GM21390 (cell line): ENCODE results near the gene LRR1.
"Not testable (repeated sequence)": the region's sequence is repeated elsewhere in the genome, so short reads cannot be mapped to it uniquely, and the experiment has no call there.

ENCODE experiments used
- ATAC-seq: cut with Tn5 transposase; IDR thresholded peaks from one replicate; pipeline ENCODE4 v1.9.1; 2021; ENCODE audit not compliant: unreplicated experiment

LRR1 gene

DNA sequence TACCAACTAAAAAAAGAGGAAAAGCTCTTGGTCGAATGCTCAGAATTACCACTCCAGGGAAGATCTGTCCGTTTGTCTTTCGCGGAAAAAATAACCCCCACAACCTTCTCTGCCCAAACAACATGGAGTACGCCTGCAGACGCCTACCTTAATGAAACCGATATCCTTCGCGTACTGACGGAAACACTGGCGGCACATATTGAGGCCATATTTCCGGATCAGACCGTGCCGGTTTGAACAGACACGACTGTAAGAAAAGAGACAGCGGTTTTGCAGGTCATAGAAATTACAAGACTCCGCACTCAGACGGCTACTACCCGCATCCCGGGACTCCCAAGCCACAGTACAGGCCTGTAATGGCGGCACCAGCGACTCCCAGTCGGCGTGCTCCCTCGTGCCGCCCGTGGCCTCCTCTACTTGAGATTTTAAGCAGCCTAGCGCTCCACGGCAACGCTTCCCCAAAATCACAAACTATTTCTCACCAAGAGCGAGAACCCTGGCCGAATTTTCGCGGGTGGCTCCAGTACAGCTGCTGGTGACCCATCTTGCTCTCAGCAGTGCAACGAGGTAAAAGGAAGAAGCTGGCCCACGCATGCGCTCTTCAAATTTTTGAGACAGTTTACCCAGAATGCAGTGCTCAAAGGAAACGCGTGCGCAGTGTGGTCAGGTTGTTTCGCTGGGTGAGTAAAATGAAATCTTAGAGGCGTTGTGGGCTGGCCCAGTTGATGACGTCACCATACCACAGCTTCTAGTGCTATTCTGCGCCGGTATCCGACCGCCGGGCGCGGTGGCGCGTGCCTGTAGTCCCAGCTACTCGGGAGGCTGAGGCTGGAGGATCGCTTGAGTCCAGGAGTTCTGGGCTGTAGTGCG, 12.7 kb upstream of the LRR1 start, which contains the start of gene RPS29:
RPS29 (minus strand) TSS at position 578 of the 870 bp plus-strand sequence; CDS start at position 544, 34 bp downstream.
- peak; percentile 84 for ATAC-seq

- peak; percentile 29 for ATAC-seq
Measured at GRCh38 chr14:49586673-49587460, 11.9 kb upstream of the LRR1 start.

- ATAC-seq = no peak
Measured at GRCh38 chr14:49589387-49589786, 9.4 kb upstream of the LRR1 start.

- ATAC-seq = no peak
Measured at GRCh38 chr14:49593016-49593415, 5.7 kb upstream of the LRR1 start.

DNA sequence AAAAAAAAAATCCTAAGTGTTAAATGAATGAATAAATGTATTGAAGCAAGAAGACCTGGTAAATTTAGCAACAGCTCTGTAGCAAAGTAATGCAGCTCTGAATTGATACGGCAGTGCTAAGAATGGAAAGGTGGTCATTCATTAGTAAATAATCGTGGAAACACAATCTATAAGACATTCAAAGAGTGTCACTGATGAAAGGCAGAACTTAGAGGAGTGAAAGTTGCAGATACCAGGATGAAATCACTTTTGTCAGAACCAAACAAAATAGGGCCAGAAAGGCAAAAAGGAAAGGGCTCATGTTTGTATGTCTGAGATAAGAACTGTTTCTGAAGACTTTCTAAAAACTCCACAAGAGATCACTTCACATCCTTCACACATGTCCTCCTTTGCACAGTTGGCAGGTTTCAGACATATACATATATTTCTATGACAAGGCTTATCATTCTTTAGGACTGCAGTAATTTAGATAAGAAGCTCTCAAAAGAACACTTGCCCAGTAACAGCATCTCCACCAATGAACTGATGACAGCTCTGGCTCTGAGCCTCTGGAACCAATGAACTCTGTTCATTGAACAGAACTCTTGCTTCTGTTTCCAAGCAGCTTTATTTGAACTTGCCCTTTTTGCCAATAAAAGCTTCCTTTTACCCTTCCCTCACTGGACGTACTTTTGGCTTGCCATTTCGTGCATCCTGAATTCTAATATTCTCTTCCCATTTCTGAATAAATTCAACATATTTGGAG, 4.2 kb upstream of the LRR1 start:
- no peak for ATAC-seq

DNA sequence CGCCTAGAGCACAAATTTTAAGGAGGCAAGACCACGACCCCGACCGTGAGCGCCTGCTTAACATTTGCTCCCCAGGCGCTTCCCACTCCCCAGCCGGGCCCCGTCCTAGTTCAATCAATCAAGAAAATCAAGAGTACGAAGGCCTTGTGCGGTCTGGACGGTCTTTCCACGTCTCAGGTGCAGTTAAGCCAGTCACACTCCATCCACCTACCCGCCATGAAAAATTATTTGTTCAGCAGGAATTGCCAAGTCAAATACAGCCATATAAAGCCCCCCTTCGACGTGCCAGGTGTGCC, 603 bp upstream of the LRR1 start:
- ATAC-seq = no peak

DNA sequence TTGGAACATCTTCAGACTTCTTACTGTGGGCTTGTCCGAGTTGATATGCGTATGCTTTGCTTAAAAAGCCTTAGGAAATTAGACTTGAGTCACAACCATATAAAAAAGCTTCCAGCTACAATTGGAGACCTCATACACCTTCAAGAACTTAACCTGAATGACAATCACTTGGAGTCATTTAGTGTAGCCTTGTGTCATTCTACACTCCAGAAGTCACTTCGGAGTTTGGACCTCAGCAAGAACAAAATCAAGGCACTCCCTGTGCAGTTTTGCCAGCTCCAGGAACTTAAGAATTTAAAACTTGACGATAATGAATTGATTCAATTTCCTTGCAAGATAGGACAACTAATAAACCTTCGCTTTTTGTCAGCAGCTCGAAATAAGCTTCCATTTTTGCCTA, 8.8 kb downstream of the LRR1 start:
- no peak for ATAC-seq

DNA sequence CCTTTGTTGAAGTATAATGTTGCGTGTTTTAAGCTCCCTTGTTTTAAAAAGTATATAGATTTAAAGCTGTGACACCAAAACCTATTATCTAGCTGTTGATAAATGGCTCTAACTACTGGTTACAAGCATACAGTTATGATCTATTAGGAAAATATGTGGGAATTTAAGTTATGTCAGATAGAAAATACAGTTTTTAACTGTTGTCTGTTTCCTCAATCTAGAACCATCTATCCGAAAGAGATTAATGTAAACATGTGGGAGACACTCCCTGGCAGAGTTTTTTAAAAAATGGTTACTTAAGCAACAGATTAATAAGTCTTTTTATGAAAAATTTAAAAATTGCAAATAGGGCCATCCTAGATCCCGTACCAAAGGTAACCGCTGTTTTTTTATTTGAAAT, 13.5 kb downstream of the LRR1 start:
- ATAC-seq = no peak

DNA sequence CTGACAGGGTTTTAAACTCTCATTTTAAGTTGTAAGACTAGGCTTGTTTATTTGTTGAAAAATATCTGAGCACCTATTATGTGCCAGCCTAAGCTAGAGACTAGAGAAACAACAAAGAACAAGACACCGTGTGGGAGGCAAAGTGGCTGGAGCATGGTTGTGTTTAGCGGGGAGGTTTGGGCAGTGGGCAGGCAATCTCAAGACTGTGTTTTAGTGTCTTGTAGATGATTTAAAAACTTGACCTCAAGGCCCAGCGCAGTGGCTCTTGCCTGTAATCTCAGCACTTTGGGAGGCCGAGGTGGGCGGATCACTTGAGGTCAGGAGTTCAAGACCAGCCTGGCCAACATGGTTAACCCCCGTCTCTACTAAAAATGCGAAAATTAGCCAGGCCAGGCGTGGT, 13.9 kb downstream of the LRR1 start:
- no peak for ATAC-seq

GRCh38 chr14:49614196-49614595, 15.5 kb downstream of the LRR1 start:
- no peak for ATAC-seq

- ATAC-seq = no peak
Measured at GRCh38 chr14:49615776-49616175, 17.0 kb downstream of the LRR1 start.

DNA sequence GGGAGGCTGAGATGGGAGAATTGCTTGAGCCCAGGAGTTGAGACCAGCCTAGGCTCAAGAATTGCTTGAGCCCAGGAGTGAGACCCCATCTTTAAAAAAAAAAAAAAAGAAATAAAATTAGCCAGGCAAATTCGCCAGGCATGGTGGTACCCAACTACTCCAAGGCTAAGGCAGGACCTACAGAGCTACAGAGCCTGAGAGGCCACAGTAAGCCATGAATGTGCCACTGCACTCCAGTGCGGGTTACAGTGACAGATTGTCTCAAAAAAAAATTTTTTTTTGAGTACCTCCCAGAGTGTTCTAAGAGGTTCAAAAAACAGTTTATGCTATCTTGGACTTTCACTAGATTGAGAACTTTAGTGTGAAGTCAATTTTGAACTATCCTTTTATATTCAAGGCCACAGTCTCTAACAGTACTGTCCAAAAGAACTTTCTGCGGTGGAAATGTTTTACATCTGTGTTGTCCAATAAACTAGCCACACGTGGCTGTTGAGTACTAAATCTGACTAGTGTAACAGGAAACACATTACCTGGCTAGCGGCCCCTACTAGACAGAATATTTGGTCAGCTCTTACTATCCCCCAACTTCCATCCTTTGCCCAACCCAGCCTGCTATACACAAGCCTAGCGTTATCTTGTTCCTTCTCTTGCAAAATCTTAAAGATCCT, 19.2 kb downstream of the LRR1 start:
- ATAC-seq = no peak

GRCh38 chr14:49619273-49619672, 20.5 kb downstream of the LRR1 start:
- not testable (repeated sequence) for ATAC-seq

DNA sequence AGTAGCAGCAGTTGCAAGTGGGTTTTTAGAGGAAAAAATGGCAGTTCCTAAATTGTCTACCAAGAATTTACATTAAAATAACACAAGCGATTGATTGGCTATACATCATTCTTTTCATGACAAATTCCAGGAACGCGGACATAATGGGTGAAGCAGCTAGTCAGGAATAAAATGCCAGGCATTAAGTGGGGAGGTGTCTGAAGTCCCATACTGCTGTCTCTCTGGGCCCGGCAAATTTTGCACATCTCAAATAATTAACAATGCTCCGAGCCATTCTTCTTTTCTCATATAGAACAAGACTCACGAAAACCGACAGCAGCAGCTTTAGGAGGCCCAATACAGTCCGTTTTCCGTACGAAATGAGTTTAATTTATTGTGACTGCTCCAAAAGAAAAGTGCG, 21.0 kb downstream of the LRR1 start:
- no peak for ATAC-seq

DNA sequence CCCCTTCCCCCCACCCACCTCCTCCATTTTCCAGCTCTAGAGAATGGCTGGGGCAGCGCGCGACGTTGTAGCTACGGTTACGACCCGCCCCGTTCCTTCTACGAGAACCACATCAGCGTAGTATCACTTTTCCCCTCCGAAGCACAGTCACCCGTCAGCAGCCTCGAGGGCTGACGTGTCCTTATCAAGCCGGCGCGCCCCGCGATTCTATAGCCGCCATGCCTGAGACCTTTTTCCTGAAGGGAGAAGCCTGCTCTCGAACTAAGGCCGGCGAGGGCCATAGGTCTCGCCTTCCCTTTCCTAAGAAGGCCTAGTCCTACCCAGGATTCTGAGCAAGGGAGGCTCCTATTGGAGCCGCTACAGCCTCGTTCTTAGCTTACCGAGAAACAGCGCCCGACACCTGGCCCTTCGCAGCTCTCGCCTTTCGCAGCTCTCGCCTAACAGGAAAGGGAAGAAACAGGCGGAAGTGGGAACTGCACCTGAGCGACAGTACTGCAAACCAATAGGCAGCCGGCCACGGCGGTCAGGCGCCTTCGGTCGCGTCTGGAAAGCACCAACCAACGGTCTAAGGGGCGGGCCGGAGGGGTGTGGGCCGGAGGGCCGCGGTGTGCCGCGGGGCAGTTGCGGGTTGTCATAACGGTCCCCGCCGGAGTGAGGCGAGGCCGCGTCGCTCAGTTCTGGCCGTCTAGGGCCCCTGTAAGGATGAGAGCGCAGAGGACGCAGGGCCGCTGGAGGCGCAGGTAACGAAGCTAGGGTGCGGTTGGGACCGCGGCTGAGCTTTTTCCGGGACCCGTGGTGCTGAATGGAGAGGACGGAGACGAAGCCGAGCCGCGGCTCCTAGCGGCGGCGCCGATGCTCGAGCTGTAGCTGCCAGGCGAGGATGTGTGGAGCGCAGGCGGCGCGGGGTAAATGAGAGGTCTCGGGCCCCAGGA, 21.7 kb downstream of the LRR1 start, which contains the start of the genes MGAT2 and RPL36AL:
MGAT2 (plus strand) TSS at position 618 of the 932 bp plus-strand sequence. CDS start 470 bp downstream, outside the sequence.
RPL36AL (minus strand) TSS at position 445 of the 932 bp plus-strand sequence. CDS start 1,522 bp downstream, outside the sequence.
- ATAC-seq = peak; percentile 92

DNA sequence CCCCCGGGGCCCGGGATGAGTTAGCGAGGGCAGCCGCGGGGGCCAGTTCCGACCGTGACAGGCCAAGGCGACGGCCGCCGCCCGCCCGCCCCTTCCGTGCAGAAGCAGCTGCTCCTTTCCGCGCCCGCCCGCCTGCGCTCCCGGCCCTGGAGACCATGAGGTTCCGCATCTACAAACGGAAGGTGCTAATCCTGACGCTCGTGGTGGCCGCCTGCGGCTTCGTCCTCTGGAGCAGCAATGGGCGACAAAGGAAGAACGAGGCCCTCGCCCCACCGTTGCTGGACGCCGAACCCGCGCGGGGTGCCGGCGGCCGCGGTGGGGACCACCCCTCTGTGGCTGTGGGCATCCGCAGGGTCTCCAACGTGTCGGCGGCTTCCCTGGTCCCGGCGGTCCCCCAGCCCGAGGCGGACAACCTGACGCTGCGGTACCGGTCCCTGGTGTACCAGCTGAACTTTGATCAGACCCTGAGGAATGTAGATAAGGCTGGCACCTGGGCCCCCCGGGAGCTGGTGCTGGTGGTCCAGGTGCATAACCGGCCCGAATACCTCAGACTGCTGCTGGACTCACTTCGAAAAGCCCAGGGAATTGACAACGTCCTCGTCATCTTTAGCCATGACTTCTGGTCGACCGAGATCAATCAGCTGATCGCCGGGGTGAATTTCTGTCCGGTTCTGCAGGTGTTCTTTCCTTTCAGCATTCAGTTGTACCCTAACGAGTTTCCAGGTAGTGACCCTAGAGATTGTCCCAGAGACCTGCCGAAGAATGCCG, 22.6 kb downstream of the LRR1 start:
- ATAC-seq = peak; percentile 33

GRCh38 chr14:49622022-49622607, 23.4 kb downstream of the LRR1 start:
- ATAC-seq = no peak

DNA sequence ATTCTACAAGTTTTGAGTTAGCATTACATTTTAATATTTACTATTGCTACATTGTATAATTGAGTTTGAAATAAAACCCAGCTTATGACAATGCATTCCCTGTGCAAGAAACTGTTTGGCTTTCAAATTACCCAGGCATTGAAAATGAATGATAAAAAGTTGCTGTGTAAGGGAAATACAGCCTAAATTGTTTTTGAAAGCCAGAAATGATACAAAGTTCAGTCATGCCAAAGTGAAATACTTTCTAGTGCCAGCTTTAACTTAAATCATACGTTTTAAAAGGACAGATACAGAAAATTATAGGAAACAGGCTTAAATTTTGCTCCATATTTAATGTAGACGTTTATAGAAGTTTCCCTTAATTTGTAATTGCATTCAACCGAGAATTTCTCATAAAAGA, 24.6 kb downstream of the LRR1 start:
- ATAC-seq = no peak
